NCI-H187 (cell line): ENCODE data around the gene PLCD1.
"Not testable (repeated sequence)": the region's sequence is repeated elsewhere in the genome, so short reads cannot be mapped to it uniquely, and the experiment has no call there.

Experiments used
- DNase-seq, 2 experiments: peaks; one replicate each; lab custom pipeline; 2025; lab: John Stamatoyannopoulos, UW

PLCD1 gene

GRCh38 chr3:38029400-38030125 is at the start of gene PLCD1:
TSS of gene PLCD1 (minus strand) at chr3:38029642. CDS start at chr3:38029539, 103 bp downstream.
- no peak for DNase-seq

GRCh38 chr3:38077073-38077472 is 47.6 kb upstream of the PLCD1 start:
- not testable (repeated sequence) for DNase-seq

DNA sequence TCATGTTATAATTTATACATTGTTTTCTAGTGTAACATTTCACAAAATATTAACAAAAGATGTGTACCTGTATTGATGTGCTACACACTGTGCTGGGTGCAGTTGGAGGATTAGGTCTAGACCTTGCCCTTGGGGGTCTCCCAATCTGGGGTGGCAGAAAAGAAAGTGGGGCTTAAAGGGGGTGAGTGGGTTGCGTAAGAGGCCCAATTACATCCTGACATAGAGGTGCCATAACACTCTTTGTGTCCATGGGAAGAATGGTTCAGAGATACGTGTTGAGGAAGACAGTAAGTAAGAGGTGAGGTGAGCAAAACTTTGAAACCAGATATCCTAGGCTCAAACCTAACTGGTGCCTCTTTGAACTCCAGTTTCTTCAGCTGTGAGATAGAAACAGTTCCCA is 40.6 kb upstream of the PLCD1 start:
- no peak for DNase-seq

DNA sequence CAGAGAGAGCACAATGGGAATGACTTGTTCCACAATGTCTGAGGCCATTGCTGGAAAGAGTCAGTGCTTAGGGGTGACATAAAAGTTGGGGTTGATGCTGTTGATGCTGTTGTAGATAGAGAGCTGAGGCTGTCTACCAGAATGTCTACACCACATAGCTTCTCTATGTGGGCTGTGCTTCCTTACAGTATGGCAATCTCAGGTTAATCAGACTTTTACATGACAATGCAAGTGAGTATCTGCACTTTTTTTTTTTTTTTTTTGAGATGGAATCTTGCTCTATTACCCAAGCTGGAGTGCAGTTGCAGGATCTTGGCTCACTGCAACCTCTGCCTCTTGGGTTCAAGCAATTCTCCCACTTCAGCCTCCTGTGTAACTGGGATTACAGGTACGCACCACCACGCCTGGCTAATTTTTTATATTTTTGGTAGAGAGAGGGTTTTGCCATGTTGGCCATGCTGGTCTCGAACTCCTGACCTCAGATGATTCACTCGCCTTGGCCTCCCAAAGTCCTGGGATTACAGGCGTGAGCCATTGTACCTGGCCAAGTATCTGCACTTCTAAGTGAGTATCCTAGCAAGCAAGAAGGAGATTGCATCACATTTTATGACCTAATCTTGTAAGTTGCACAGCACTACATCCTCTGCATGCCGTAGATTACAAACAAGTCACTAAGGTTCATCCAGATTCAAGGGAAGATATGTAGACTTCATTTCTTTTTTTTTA is 38.2 kb upstream of the PLCD1 start:
- DNase-seq = no peak

DNA sequence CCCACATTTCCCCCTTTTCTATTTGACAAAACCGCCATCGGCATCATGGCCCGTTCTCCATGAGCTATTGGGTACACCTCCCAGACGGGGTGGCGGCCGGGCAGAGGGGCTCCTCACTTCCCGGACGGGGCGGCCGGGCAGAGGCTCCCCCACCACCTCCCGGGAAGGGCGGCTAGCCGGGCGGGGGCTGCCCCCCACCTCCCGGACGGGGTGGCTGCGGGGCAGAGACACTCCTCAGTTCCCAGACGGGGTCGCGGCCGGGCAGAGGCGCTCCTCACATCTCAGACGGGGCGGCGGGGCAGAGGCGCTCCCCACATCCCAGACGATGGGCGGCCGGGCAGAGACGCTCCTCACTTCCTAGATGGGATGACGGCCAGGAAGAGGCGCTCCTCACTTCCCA is 35.0 kb upstream of the PLCD1 start:
- not testable (repeated sequence) for DNase-seq

- no peak for DNase-seq
Measured at GRCh38 chr3:38062809-38063208, 33.4 kb upstream of the PLCD1 start.

GRCh38 chr3:38059591-38059990 is 30.1 kb upstream of the PLCD1 start:
- DNase-seq = no peak

DNA sequence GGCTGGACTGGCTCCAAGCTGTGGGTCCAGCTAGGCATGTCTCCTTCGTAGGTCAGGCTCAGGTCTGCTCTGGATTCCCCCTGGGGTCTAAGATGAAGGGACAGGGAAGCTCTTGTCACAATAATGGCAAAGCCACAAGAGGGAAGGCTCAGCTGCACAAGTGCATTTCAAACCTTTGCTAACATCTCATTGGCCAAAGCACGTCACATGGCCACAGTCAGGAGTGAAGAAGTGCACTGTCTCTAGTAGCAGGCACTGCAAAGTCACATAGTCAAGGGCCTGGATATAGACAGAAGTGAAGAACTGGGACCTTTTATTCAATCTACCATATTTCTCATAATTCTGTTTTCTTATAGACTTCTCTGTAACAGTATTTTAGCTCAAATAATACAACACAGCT is 29.7 kb upstream of the PLCD1 start:
- no peak for DNase-seq

DNA sequence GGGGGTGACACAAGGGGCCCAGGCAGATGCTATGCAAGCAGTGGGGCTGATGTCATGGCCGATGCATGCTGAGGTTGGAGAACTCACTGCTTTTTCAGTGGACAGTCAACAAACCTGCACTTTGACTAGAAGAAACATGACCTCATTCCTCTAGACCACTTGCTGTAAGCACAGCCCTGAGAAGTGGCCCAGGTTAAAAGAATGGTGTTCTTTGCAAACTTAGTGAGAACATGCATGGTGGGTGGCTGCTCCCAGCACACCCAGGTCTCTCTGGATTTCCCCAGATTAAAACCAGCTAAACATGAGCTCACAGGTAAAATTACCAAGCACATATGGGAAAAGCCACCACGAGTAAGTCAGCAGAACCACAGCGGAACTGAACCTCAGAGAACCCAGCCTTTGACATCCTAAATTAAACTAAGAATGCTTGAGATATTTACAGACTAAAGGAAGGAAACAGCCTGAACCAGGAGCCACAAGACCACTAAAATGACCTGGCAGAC is 25.1 kb upstream of the PLCD1 start:
- no peak for DNase-seq

GRCh38 chr3:38053813-38054498 is 24.5 kb upstream of the PLCD1 start:
- DNase-seq = not testable (repeated sequence)

DNA sequence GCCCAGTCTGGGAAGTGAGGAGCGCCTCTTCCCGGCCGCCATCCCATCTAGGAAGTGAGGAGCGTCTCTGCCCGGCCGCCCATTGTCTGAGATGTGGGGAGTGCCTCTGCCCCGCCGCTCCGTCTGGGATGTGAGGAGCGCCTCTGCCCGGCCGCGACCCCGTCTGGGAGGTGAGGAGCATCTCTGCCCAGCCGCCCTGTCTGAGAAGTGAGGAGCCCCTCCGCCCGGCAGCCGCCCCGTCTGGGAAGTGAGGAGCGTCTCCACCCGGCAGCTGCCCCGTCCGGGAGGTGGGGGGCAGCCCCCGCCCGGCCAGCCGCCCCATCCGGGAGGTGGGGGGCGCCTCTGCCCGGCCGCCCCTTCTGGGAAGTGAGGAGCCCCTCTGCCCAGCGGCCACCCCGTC is 23.8 kb upstream of the PLCD1 start:
- not testable (repeated sequence) for DNase-seq

DNA sequence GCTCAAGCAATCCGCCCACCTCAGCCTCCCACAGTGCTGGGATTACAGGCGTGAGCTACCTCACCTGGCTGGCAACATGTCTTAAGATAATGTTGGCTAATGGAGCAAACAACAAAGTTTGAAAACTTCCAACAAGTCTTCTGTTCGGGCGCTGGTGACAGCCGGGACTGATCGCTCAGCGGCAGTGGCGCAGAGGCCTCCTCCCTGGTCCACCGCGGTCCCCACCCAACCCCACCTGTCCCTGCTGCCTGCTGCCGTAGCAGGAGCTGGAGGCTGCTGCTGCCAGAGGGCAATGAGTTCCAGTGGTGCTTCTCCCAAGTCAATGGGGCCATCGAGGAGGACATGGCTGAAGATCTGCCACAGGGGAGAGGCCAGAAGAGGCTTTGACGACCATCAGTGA is 21.7 kb upstream of the PLCD1 start:
- no peak for DNase-seq

GRCh38 chr3:38049358-38050126 is 20.1 kb upstream of the PLCD1 start:
- DNase-seq = no peak

GRCh38 chr3:38047896-38048295 is 18.5 kb upstream of the PLCD1 start:
- no peak for DNase-seq

DNA sequence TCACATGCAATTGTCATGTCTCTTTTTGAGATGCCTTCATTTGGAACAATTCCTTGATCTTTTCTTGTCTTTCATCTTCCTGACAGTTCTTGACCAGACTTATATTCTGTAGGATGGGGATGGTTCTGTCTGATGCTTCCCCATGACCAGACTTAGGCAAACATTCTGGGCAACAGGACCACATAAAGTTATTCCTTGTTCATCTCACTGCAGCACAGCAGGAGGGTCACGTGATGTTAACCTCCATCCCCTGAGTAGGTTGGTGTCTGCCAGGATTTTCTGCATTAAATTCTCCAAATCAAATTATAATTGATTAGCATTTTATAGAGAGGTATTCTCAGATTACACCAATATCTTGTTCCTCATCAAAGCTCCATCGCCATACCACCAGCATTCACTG is 17.4 kb upstream of the PLCD1 start:
- DNase-seq = no peak

- DNase-seq = no peak
Measured at GRCh38 chr3:38046027-38046426, 16.6 kb upstream of the PLCD1 start.

GRCh38 chr3:38043486-38043885 is 14.0 kb upstream of the PLCD1 start:
- no peak for DNase-seq

GRCh38 chr3:38040401-38040800 is 11.0 kb upstream of the PLCD1 start:
- no peak for DNase-seq

DNA sequence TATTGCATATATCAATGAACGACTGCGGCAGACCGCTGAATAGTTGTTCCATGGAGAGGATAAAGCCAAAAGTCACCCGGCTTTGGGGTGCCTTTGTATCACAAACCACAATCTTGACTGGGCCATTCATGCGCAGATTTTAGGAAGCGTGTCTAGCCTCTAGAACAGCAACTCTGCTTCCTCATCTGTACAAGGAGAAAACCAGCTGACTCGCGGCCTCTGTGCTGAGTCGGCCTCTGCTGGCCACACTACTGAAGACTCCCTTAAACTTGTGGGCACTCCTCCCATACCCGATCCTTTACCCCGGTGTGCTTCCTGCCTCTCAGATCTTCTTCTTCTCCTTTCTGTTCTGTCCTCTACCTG is 10.4 kb upstream of the PLCD1 start:
- no peak for DNase-seq

DNA sequence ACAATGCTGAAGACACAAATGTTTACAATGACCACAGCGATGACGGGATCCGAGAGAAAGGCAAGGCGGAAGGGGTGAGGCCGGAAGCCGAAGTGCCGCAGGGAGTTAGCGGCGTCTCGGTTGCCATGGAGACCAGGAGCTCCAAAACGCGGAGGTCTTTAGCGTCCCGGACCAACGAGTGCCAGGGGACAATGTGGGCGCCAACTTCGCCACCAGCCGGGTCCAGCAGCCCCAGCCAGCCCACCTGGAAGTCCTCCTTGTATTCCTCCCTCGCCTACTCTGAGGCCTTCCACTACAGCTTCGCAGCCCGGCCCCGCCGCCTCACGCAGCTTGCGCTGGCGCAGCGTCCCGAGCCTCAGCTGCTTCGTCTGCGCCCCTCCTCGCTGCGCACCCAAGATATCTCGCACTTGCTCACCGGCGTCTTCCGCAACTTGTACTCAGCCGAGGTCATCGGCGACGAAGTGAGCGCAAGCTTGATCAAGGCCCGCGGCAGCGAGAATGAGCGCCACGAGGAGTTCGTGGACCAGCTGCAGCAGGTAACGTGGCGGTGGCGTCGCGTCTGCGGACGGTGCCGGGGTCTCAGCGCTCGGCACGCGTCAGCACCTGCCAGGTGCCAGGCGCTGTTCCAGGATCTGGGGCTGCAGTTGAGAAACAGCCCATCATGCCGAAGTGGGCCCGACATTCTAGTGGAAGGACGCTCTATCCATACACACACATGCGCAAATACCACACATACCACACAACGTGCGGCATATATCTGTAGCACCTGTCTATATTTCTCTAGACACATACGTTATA is 9.9 kb upstream of the PLCD1 start, which contains the start of gene DLEC1:
Gene DLEC1, plus strand, starts transcription at position 108 of the 798 bp plus-strand sequence. Its CDS starts 18 bp downstream, at position 126.
- no peak for DNase-seq

DNA sequence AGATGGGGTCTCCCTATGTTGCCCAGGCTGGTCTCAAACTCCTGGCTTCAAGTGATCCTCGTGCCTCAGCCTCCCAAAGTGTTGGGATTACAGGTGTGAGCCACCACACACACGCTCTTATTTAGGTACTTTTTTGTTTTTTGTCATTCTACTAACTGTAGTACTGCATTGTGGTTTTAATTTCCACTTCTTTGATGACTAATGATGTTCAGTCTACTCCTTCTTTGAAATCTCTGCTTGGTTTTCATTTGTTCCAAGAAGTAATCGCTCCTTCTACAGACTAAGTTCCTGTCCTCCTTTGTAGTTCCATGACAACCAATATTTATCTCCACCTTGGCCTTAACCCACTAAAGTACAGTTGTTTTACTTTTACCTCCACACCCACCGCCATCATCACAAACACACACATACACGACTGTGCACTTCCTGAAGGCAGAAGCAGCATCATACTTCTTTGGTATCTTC is 9.0 kb upstream of the PLCD1 start:
- no peak for DNase-seq
